Fibroblast of lung (primary cell): ENCODE measurements around the gene PUDP. TPM values are rescaled to one million over a fixed set of nuclear protein-coding genes. Genes with fewer than 3 reads are reported as not detected.

Experiments
- DNase-seq, 2 donors: peaks; one replicate each; pipeline versions ENCODE4 v3.0.0 to v3.0.0-alpha.2; 2010; ENCODE audit warnings: low read depth in 2 of 2
- H2AFZ ChIP-seq: 2 replicates; pipeline ENCODE4 v1.5.1; 2012; ENCODE audit warnings: low read length, control low read depth, inconsistent platforms
- H3K27ac ChIP-seq: 2 replicates; pipeline ENCODE4 v1.5.1; 2011; ENCODE audit warnings: low read length, control low read depth; ENCODE audit not compliant: insufficient read depth
- H3K27me3 ChIP-seq: 2 replicates; pipeline ENCODE4 v1.5.1; 2011; ENCODE audit warnings: mild to moderate bottlenecking, low read length; ENCODE audit not compliant: control insufficient read depth, insufficient read depth
- H3K36me3 ChIP-seq: 2 replicates; pipeline ENCODE4 v1.5.1; 2011; ENCODE audit warnings: low read length; ENCODE audit not compliant: control insufficient read depth, insufficient read depth
- H3K4me1 ChIP-seq: 2 replicates; pipeline ENCODE4 v1.5.1; 2011; ENCODE audit warnings: low read length; ENCODE audit not compliant: control insufficient read depth, insufficient read depth; ENCODE audit errors: extremely low read depth
- H3K4me2 ChIP-seq: 2 replicates; pipeline ENCODE4 v1.5.1; 2011; ENCODE audit warnings: low read length, control low read depth; ENCODE audit not compliant: insufficient read depth; ENCODE audit errors: extremely low read depth
- H3K4me3 ChIP-seq, 4 experiments: fragments of 200-600 bp in 1 of 4; sonication (generic) in 1 of 4; replicated peaks in 1 of 4; 2 replicates each; pipeline ENCODE4 v1.5.1; 2011 to 2016; ENCODE audit warnings: low read length in 4 of 4, low read depth in 3 of 4, mild to moderate bottlenecking in 3 of 4, control low read depth in 2 of 4, inconsistent platforms in 1 of 4, mixed read lengths in 1 of 4; ENCODE audit not compliant: insufficient read depth in 1 of 4; ENCODE audit errors: control extremely low read depth in 1 of 4
- H3K79me2 ChIP-seq: 2 replicates; pipeline ENCODE4 v1.5.1; 2012; ENCODE audit warnings: mild to moderate bottlenecking, low read length, inconsistent platforms; ENCODE audit not compliant: control insufficient read depth, insufficient read depth
- H3K9ac ChIP-seq: 2 replicates; pipeline ENCODE4 v1.5.1; 2011; ENCODE audit warnings: mild to moderate bottlenecking, low read length, control low read depth; ENCODE audit not compliant: insufficient read depth
- H3K9me3 ChIP-seq: 2 replicates; pipeline ENCODE4 v1.5.1; 2012; ENCODE audit warnings: low read depth, low read length; ENCODE audit not compliant: control insufficient read depth, insufficient read depth
- H4K20me1 ChIP-seq: 2 replicates; pipeline ENCODE4 v1.5.1; 2011; ENCODE audit warnings: low read length; ENCODE audit not compliant: control insufficient read depth, insufficient read depth; ENCODE audit errors: extremely low read depth
- CTCF ChIP-seq, 2 donors: IDR thresholded peaks in 1 of 2; conservative IDR thresholded peaks in 1 of 2; 1 replicate in 1 of 2; 2 replicates in 1 of 2; pipeline ENCODE4 v1.5.1; 2011 to 2012; ENCODE audit warnings: low read length in 2 of 2, control low read depth in 1 of 2, inconsistent platforms in 1 of 2, low read depth in 1 of 2, mild to moderate bottlenecking in 1 of 2
- EZH2 ChIP-seq: IDR thresholded peaks from 2 replicates; pipeline ENCODE4 v1.5.1; 2012; ENCODE audit warnings: low read length, control low read depth, mild to moderate bottlenecking; ENCODE audit errors: missing control alignments
- polyA plus RNA-seq, 2 donors: library from polyadenylated mRNA; depleted of rRNA in 1 of 2; stranded (reverse) in 1 of 2; unstranded in 1 of 2; fragments of >200 nt; gene quantifications; 2 replicates each; pipeline ENCODE4 v1.2.1, GENCODE V29; 2011 to 2012; ENCODE audit warnings: missing spikeins in 1 of 2
- total RNA-seq: library from RNA; depleted of rRNA; stranded (reverse); fragments of >200 nt; gene quantifications from 2 replicates; pipeline ENCODE4 v1.2.1, GENCODE V29; 2014

The PUDP gene
- total and polyA plus RNA-seq, 2 donors (not counting 1 experiment from before 2014, with no cell fraction given), result 7.6 to 19.8 TPM

- H3K4me1 ChIP-seq, result no peaks in the 10 kb centered on the region
- no peaks in the 10 kb centered on the region for H3K27me3 ChIP-seq
- no peaks in the 10 kb centered on the region for H4K20me1 ChIP-seq
- H3K9ac ChIP-seq, result no peak overlapping the region
- H3K4me2 ChIP-seq, result no peak overlapping the region
- no peak overlapping the region for H3K4me3 ChIP-seq
- H3K79me2 ChIP-seq, result no peaks in the 10 kb centered on the region
- no peak for DNase-seq
- TF ChIP-seq CTCF (conservative IDR thresholded peaks at IDR 0.05 in 1 of 2, IDR thresholded peaks at IDR 0.05 in 1 of 2; ENCODE audit: low read depth in 1 of 2, low read length in 2 of 2) (no peak), EZH2 (no peak)
- no peak overlapping the region for H2AFZ ChIP-seq
- H3K36me3 ChIP-seq, result no peaks in the 10 kb centered on the region
- no peaks in the 10 kb centered on the region for H3K9me3 ChIP-seq
- H3K27ac ChIP-seq, result no peak overlapping the region
Observed at GRCh38 chrX:7069556-7069955, 78.4 kb downstream of the PUDP start.

DNA sequence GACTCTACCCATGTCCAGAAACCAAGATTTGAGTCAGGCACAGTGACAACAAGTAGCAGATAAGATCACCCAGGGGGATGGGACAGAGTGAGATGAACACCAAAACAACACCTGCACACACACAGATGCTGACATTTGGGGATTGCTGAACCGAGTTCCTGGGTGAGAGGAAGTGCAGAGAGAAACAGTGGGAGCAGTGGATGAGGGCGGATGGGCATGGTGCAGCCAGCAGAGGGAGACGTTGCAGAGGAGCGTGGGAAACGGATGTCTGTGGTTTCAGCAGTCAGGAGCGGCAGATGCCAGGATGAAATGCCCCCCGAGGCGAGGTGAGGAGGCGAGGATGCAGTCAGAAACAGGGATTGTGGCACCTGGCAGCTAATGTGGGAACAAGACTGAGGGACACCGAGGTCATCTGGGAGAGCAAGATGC, 79.0 kb downstream of the PUDP start:
- no peaks in the 10 kb centered on the region for H3K4me1 ChIP-seq

DNA sequence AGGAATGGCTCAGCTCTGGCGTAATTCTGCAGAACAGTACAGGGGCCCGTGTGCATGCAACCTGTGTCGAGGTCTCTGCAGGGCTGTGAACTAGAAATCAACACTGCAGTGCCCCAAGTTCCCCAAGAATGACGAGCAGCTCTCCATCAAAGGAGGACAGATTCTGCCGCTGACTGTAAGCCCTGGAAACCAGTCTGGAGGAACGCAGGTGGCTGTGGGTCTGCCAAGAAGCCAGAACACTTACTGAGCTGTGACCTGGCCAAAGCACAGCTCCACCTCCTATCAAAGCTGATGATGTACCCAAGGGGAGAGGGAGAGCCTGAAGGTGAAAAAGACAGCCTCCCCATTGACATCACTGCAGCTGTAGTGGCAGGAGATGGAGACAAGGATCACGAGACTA, 80.7 kb downstream of the PUDP start:
- Histone ChIP-seq H3K4me1 (no peaks in the 10 kb centered on the region), H4K20me1 (no peaks in the 10 kb centered on the region), H2AFZ (no peak overlapping the region), H3K4me2 (no peak overlapping the region), H3K27ac (no peak overlapping the region), H3K9ac (no peak overlapping the region), H3K36me3 (no peaks in the 10 kb centered on the region), H3K27me3 (no peaks in the 10 kb centered on the region), H3K79me2 (no peaks in the 10 kb centered on the region), H3K4me3 (no peak overlapping the region), H3K9me3 (no peaks in the 10 kb centered on the region)
- DNase-seq, result no peak
- no peak for TF ChIP-seq EZH2
- no peak for TF ChIP-seq CTCF (conservative IDR thresholded peaks at IDR 0.05 in 1 of 2, IDR thresholded peaks at IDR 0.05 in 1 of 2; ENCODE audit: low read depth in 1 of 2, low read length in 2 of 2)

More for the DNA sequence above, 79.0 kb downstream of the PUDP start:
- TF ChIP-seq CTCF (conservative IDR thresholded peaks at IDR 0.05 in 1 of 2, IDR thresholded peaks at IDR 0.05 in 1 of 2; ENCODE audit: low read depth in 1 of 2, low read length in 2 of 2) (peak in 1 of 2 donors; percentile 16), EZH2 (no peak)
- Histone ChIP-seq H3K27ac (no peak overlapping the region), H3K79me2 (no peaks in the 10 kb centered on the region), H3K27me3 (no peaks in the 10 kb centered on the region), H2AFZ (no peak overlapping the region), H3K36me3 (no peaks in the 10 kb centered on the region), H4K20me1 (no peaks in the 10 kb centered on the region), H3K4me3 (no peak overlapping the region), H3K9ac (no peak overlapping the region), H3K9me3 (no peaks in the 10 kb centered on the region), H3K4me2 (no peak overlapping the region)
- no peak for DNase-seq
